Body of pancreas (tissue), 4 donors: Measurements from ENCODE around the gene MARK4.
"Not testable (repeated sequence)": the region's sequence is repeated elsewhere in the genome, so short reads cannot be mapped to it uniquely, and the experiment has no call there.

Source experiments
- POLR2A ChIP-seq, 3 donors: fragments of 450-650 bp; IDR thresholded peaks; one replicate each; pipeline ENCODE4 v1.6.1; 2016; ENCODE audit warnings: antibody characterized with exemption in 3 of 3, mild to moderate bottlenecking in 2 of 3
- TF ChIP-seq, protein P1 (sequence below), 7 experiments: fragments of 450-650 bp in 4 of 7; fragments of 200-600 bp in 3 of 7; sonication (generic) in 3 of 7; IDR thresholded peaks; one replicate each; pipeline ENCODE4 v1.5.1; 2016 to 2019; ENCODE audit warnings: antibody characterized with exemption in 7 of 7

- TF ChIP-seq, protein P1, sequence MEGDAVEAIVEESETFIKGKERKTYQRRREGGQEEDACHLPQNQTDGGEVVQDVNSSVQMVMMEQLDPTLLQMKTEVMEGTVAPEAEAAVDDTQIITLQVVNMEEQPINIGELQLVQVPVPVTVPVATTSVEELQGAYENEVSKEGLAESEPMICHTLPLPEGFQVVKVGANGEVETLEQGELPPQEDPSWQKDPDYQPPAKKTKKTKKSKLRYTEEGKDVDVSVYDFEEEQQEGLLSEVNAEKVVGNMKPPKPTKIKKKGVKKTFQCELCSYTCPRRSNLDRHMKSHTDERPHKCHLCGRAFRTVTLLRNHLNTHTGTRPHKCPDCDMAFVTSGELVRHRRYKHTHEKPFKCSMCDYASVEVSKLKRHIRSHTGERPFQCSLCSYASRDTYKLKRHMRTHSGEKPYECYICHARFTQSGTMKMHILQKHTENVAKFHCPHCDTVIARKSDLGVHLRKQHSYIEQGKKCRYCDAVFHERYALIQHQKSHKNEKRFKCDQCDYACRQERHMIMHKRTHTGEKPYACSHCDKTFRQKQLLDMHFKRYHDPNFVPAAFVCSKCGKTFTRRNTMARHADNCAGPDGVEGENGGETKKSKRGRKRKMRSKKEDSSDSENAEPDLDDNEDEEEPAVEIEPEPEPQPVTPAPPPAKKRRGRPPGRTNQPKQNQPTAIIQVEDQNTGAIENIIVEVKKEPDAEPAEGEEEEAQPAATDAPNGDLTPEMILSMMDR (IDR thresholded peaks at IDR 0.05): not testable (repeated sequence)
- TF ChIP-seq POLR2A (IDR thresholded peaks at IDR 0.05): not testable (repeated sequence)
These were observed 61.2 kb downstream of the MARK4 start for GRCh38 chr19:45312285-45312684.
